HG03521 (cell line): Measurements from ENCODE around the gene CADPS2.

Experiments
- ATAC-seq: cut with Tn5 transposase; IDR thresholded peaks from one replicate; pipeline ENCODE4 v1.9.1; 2021; ENCODE audit warnings: mild to moderate bottlenecking, moderate library complexity; ENCODE audit not compliant: unreplicated experiment

CADPS2 gene

GRCh38 chr7:122544463-122544862 lies 341.8 kb downstream of the CADPS2 start:
- ATAC-seq = peak; percentile 84

GRCh38 chr7:122543891-122544290 lies 342.4 kb downstream of the CADPS2 start:
- ATAC-seq = no peak

- no peak for ATAC-seq
These were observed 343.1 kb downstream of the CADPS2 start for GRCh38 chr7:122543166-122543565.

GRCh38 chr7:122535086-122535485 lies 351.2 kb downstream of the CADPS2 start:
- ATAC-seq = no peak

GRCh38 chr7:122532406-122533269 lies 353.6 kb downstream of the CADPS2 start:
- no peak for ATAC-seq

GRCh38 chr7:122528879-122529481 lies 357.3 kb downstream of the CADPS2 start:
- ATAC-seq = no peak

- ATAC-seq = no peak
These were observed 360.9 kb downstream of the CADPS2 start for GRCh38 chr7:122525355-122525754.

- no peak for ATAC-seq
These were observed 364.5 kb downstream of the CADPS2 start for GRCh38 chr7:122521767-122522166.

GRCh38 chr7:122520971-122521555 lies 365.2 kb downstream of the CADPS2 start:
- ATAC-seq = no peak

- no peak for ATAC-seq
These were observed 367.8 kb downstream of the CADPS2 start for GRCh38 chr7:122518488-122518887.

GRCh38 chr7:122517576-122517975 lies 368.7 kb downstream of the CADPS2 start:
- ATAC-seq = no peak

GRCh38 chr7:122515404-122515803 lies 370.9 kb downstream of the CADPS2 start:
- no peak for ATAC-seq

GRCh38 chr7:122511268-122511667 lies 375.0 kb downstream of the CADPS2 start:
- no peak for ATAC-seq

- no peak for ATAC-seq
These were observed 378.7 kb downstream of the CADPS2 start for GRCh38 chr7:122507591-122507990.

GRCh38 chr7:122492007-122492406 lies 394.3 kb downstream of the CADPS2 start:
- ATAC-seq = no peak

- ATAC-seq = no peak
These were observed 398.0 kb downstream of the CADPS2 start for GRCh38 chr7:122488241-122488640.

- ATAC-seq = no peak
These were observed 399.1 kb downstream of the CADPS2 start for GRCh38 chr7:122487131-122487530.

- no peak for ATAC-seq
These were observed 400.4 kb downstream of the CADPS2 start for GRCh38 chr7:122485856-122486255.

- no peak for ATAC-seq
These were observed 404.0 kb downstream of the CADPS2 start for GRCh38 chr7:122482212-122482611.

GRCh38 chr7:122470859-122471258 lies 415.4 kb downstream of the CADPS2 start:
- no peak for ATAC-seq

- no peak for ATAC-seq
These were observed 417.3 kb downstream of the CADPS2 start for GRCh38 chr7:122468945-122469344.
